HepG2 (cell line): ENCODE measurements around the gene FUT3. TPM values are rescaled to one million over a fixed set of nuclear protein-coding genes. Genes with fewer than 3 reads are reported as not detected.

Experiments used
- ATAC-seq: fragments of 200-7000 bp; cut with Tn5 transposase; 3 replicates; pipeline ENCODE4 v1.9.1; 2020; ENCODE audit warnings: mild to moderate bottlenecking, moderate library complexity
- BruUV-seq: library from RNA; stranded (reverse); fragments of 400-500 nt; replicated peaks from 2 replicates; lab custom pipeline; 2021; lab: Mats Ljungman, UMichigan
- CTCF ChIA-PET: fragments of 300-600 bp; formaldehyde crosslinking; extraction: SDS; loops from one replicate; lab custom pipeline; 2021; ENCODE audit warnings: low total read pairs, inconsistent platforms, low intra/inter-chr PET ratio; lab: Yijun Ruan, JAX
- POLR2A ChIA-PET: fragments of 350-600 bp; sonication (Branson Sonifier 250); formaldehyde crosslinking; loops from one replicate; lab custom pipeline; 2020; ENCODE audit warnings: antibody characterized with exemption, inconsistent platforms; lab: Yijun Ruan, JAX
- DNase-seq: peaks from one replicate; pipeline ENCODE4 v3.0.0-alpha.2; 2015; ENCODE audit warnings: low spot score
- FAIRE-seq: peaks from 3 replicates; lab custom pipeline; 2011; peaks lifted over from hg19 to GRCh38; lab: Jason Lieb, UNC
- H2AFZ ChIP-seq: one replicate; pipeline ENCODE4 v1.6.1; 2011; ENCODE audit warnings: low read length, inconsistent platforms
- H3K27ac ChIP-seq: fragments of 300-600 bp; 3 replicates; pipeline ENCODE4 v1.8.0; 2011; ENCODE audit warnings: mixed run types, mild to moderate bottlenecking, mixed read lengths, low read length, inconsistent platforms; ENCODE audit not compliant: insufficient read depth; ENCODE audit errors: extremely low read length
- H3K27me3 ChIP-seq, 2 experiments: fragments of 200-600 bp in 1 of 2; 2 replicates in 1 of 2; 3 replicates in 1 of 2; pipeline versions ENCODE4 v1.6.0 to v1.8.0; 2011; ENCODE audit warnings: low read length in 2 of 2, mild to moderate bottlenecking in 2 of 2, moderate library complexity in 2 of 2, inconsistent platforms in 1 of 2; ENCODE audit not compliant: insufficient read depth in 2 of 2, control insufficient read depth in 1 of 2
- H3K36me3 ChIP-seq, 2 experiments: fragments of 200-600 bp in 1 of 2; replicated peaks in 1 of 2; 2 replicates in 1 of 2; 3 replicates in 1 of 2; pipeline versions ENCODE4 v1.5.1 to v1.8.0; 2011; ENCODE audit warnings: low read length in 2 of 2, inconsistent platforms in 1 of 2; ENCODE audit not compliant: insufficient read depth in 2 of 2, control insufficient read depth in 1 of 2
- H3K4me1 ChIP-seq: 2 replicates; pipeline ENCODE4 v1.5.1; 2012; ENCODE audit warnings: low read length, inconsistent platforms; ENCODE audit not compliant: insufficient read depth
- H3K4me2 ChIP-seq: 2 replicates; pipeline ENCODE4 v1.6.0; 2011; ENCODE audit warnings: low read depth, low read length, inconsistent platforms
- H3K4me3 ChIP-seq, 3 experiments: fragments of 200-600 bp in 1 of 3; sonication (generic), shearing (Covaris generic) in 1 of 3; replicated peaks in 1 of 3; 2 replicates each; pipeline ENCODE4 v1.5.1; 2011 to 2016; ENCODE audit warnings: low read length in 3 of 3, inconsistent platforms in 2 of 3, low read depth in 2 of 3, mild to moderate bottlenecking in 2 of 3, control low read depth in 1 of 3, mixed read lengths in 1 of 3; ENCODE audit not compliant: insufficient read depth in 1 of 3
- H3K79me2 ChIP-seq: one replicate; pipeline ENCODE4 v1.6.1; 2011; ENCODE audit warnings: low read length, inconsistent platforms; ENCODE audit not compliant: insufficient read depth
- H3K9ac ChIP-seq: 2 replicates; pipeline ENCODE4 v1.6.0; 2011; ENCODE audit warnings: mild to moderate bottlenecking, low read depth, low read length, inconsistent platforms; ENCODE audit not compliant: insufficient read depth
- H3K9me3 ChIP-seq: 2 replicates; pipeline ENCODE4 v1.5.1; 2012; ENCODE audit warnings: mild to moderate bottlenecking, low read length
- H4K20me1 ChIP-seq: 2 replicates; pipeline ENCODE4 v1.6.0; 2011; ENCODE audit warnings: inconsistent platforms, mild to moderate bottlenecking, low read length, moderate library complexity; ENCODE audit not compliant: insufficient read depth
- AKAP8 ChIP-seq: sonication (generic); formaldehyde crosslinking; IDR thresholded peaks from 2 replicates; pipeline ENCODE4 v1.5.1; 2020; ENCODE audit warnings: mild to moderate bottlenecking, missing genetic modification reagents
- ARHGAP35 ChIP-seq: sonication (generic); formaldehyde crosslinking; IDR thresholded peaks from 2 replicates; pipeline ENCODE4 v1.9.0; 2022; ENCODE audit warnings: mild to moderate bottlenecking, inconsistent platforms, moderate library complexity, missing genetic modification reagents, borderline replicate concordance
- FOXO1 ChIP-seq: sonication (generic); formaldehyde crosslinking; IDR thresholded peaks from 2 replicates; pipeline ENCODE4 v1.4.0; 2020; ENCODE audit warnings: missing genetic modification reagents
- GATA4 ChIP-seq: sonication (generic); IDR thresholded peaks from 2 replicates; pipeline ENCODE4 v1.6.1; 2016; ENCODE audit warnings: antibody characterized with exemption, low read depth, borderline replicate concordance
- HBP1 ChIP-seq: IDR thresholded peaks from 2 replicates; pipeline ENCODE4 v1.6.1; 2016; ENCODE audit warnings: low read depth, control low read depth
- LCORL ChIP-seq, 2 experiments: fragments of 450-650 bp in 1 of 2; sonication (generic) in 1 of 2; formaldehyde crosslinking in 1 of 2; IDR thresholded peaks; 2 replicates each; pipeline versions ENCODE4 v1.5.0 to v1.6.1; 2017 to 2020; ENCODE audit warnings: antibody characterized with exemption in 1 of 2, missing genetic modification reagents in 1 of 2
- NFKB2 ChIP-seq: sonication (generic); formaldehyde crosslinking; IDR thresholded peaks from 2 replicates; pipeline ENCODE4 v1.4.0; 2020; ENCODE audit warnings: missing genetic modification reagents, borderline replicate concordance
- RBM22 ChIP-seq: fragments of 200-400 bp; formaldehyde crosslinking; optimal IDR thresholded peaks from 2 replicates; pipeline ENCODE3; 2017; ENCODE audit warnings: mild to moderate bottlenecking, low read length, moderate library complexity
- SMAD3 ChIP-seq: sonication (generic); formaldehyde crosslinking; IDR thresholded peaks from 2 replicates; pipeline ENCODE4 v1.4.0; 2020; ENCODE audit warnings: missing genetic modification reagents
- SP140L ChIP-seq: sonication (generic); formaldehyde crosslinking; IDR thresholded peaks from 2 replicates; pipeline ENCODE4 v1.4.0; 2020; ENCODE audit warnings: missing genetic modification reagents, borderline replicate concordance
- ZFP41 ChIP-seq: sonication (generic); formaldehyde crosslinking; IDR thresholded peaks from 2 replicates; pipeline ENCODE4 v1.4.0; 2020; ENCODE audit warnings: mild to moderate bottlenecking, missing genetic modification reagents, borderline replicate concordance
- ZMYM4 ChIP-seq: sonication (generic); formaldehyde crosslinking; IDR thresholded peaks from 2 replicates; pipeline ENCODE4 v1.8.1; 2023; ENCODE audit warnings: mild to moderate bottlenecking, missing genetic modification reagents
- WGBS: methylation state at CpG from one replicate; pipeline ENCODE4 v1.1.6; 2017; ENCODE audit warnings: low lambda C conversion rate; 5-methylcytosine and 5-hydroxymethylcytosine counted together
- in situ Hi-C: cut with HindIII; loops from 2 replicates; pipeline ENCODE4 v1.10.0; 2017; ENCODE audit warnings: low pct_unique_long_range_greater_than_20kb; ENCODE audit not compliant: extremely low pct_ligation_motif_present
- intact Hi-C: fragments of 100-400 bp; cut with micrococcal nuclease; formaldehyde crosslinking; loops from one replicate; pipeline ENCODE4 v1.10.0; 2022; ENCODE audit not compliant: unreplicated experiment
- polyA plus RNA-seq, 8 experiments: library from polyadenylated mRNA; depleted of rRNA in 3 of 8; stranded (reverse) in 7 of 8; unstranded in 1 of 8; fragments of >200 nt; fragmentation: Illumina TruSeq in 4 of 8; extraction: Trizol in 4 of 8; gene quantifications; 2 replicates each; pipeline versions ENCODE4 v1.2.1 to v1.2.3, GENCODE V29; 2011 to 2016; ENCODE audit warnings: low read depth in 4 of 8, missing spikeins in 1 of 8, mixed read lengths in 1 of 8; ENCODE audit not compliant: insufficient read depth in 1 of 8
- total RNA-seq, 5 experiments: library from RNA; depleted of rRNA; stranded (reverse); fragments of >200 nt; fragmentation: Illumina TruSeq; extraction: Trizol; gene quantifications; 2 replicates each; pipeline ENCODE4 v1.2.3, GENCODE V29; 2016; ENCODE audit warnings: low read depth in 1 of 5

Gene FUT3
- total and polyA plus RNA-seq, 2 of the 13 experiments (the other 11 are each of a cell fraction or from before 2014, with no cell fraction given): 0.53 to 1.1 TPM

- POLR2A ChIA-PET: no interaction called here
- TF ChIP-seq ARHGAP35 (CRISPR knock-in tag) (no peak), SP140L (CRISPR knock-in tag) (no peak), ZFP41 (CRISPR knock-in tag) (no peak), LCORL (IDR thresholded peaks at IDR 0.05) (no peak), LCORL (CRISPR knock-in tag; IDR thresholded peaks at IDR 0.05) (no peak), AKAP8 (CRISPR knock-in tag) (no peak), ZMYM4 (CRISPR knock-in tag) (no peak), SMAD3 (no peak), HBP1 (CRISPR knock-in tag) (no peak), RBM22 (no peak), FOXO1 (no peak), GATA4 (no peak), NFKB2 (CRISPR knock-in tag) (no peak)
- no peak overlapping the region for H3K9ac ChIP-seq
- DNase-seq: no peak
- H3K27ac ChIP-seq: no peak overlapping the region
- 89% methylated on average over 8 of the region's 8 CpGs for WGBS
- FAIRE-seq: no peak
- H3K4me3 ChIP-seq: no peak overlapping the region
- no peaks in the 10 kb centered on the region for H4K20me1 ChIP-seq
- in situ Hi-C loops (no loop called here), intact Hi-C loops (no loop called here)
- H3K27me3 ChIP-seq: peaks cover 0 to 5% of the 10 kb centered on the region in 2 experiments; a peak in 2 of 5 replicates
- H3K79me2 ChIP-seq: no peaks in the 10 kb centered on the region
- H3K9me3 ChIP-seq: no peaks in the 10 kb centered on the region
- CTCF ChIA-PET: no interaction called here
- peaks cover 54% of the 10 kb centered on the region for H3K4me1 ChIP-seq
- ATAC-seq: no peak
- H2AFZ ChIP-seq: no peak overlapping the region
- no peak overlapping the region for H3K4me2 ChIP-seq
- no peaks in the 10 kb centered on the region for H3K36me3 ChIP-seq
- BruUV-seq: no TSS peak
Observed at GRCh38 chr19:5798244-5798643, 53.0 kb downstream of the FUT3 start.
